ENCODE results near the gene USP13. TPM values are rescaled to one million over a fixed set of nuclear protein-coding genes. Genes with fewer than 3 reads are reported as not detected.

Gene USP13
- total RNA-seq, 2 experiments from 2014 or later, result 4.3 to 4.8 TPM

DNA sequence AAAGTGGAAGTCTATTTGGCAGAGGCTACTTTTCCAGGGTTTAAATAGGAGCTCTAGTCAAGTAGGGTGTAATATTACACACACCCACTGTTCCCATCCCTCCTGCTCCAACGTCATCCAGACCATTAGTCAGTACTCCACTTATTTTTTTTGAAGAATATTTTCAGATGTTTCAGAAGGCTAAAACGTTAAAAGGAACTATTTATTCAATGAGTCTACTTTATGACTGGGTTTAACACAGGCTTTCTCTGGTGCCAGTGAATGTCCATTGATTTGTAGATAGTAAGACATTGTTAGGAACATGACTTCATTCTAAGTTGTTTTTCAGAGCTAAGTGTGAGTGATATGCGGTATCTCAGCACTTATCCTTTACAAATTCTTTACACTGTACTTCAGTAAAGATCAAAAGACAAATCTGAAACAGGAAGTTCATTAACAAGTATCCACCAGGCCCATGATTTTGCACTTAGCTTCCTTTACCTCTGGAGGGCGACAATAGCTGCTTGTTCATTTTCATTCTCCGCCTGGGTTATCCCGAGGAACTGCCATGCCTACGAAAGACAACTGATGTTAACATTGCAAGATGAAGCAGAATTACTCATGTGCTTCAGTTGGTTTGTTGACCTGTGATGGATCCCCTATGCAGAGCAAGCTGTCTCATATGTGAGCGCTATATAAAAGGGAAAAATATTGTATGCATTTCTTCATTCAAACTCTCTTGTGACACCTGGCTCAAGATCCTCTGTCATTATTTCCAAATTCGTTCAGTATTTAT is 158.7 kb downstream of the USP13 start:
- H3K4me3 ChIP-seq (ENCODE audit: low read length), result no peak overlapping the region
- TF ChIP-seq, protein P1, sequence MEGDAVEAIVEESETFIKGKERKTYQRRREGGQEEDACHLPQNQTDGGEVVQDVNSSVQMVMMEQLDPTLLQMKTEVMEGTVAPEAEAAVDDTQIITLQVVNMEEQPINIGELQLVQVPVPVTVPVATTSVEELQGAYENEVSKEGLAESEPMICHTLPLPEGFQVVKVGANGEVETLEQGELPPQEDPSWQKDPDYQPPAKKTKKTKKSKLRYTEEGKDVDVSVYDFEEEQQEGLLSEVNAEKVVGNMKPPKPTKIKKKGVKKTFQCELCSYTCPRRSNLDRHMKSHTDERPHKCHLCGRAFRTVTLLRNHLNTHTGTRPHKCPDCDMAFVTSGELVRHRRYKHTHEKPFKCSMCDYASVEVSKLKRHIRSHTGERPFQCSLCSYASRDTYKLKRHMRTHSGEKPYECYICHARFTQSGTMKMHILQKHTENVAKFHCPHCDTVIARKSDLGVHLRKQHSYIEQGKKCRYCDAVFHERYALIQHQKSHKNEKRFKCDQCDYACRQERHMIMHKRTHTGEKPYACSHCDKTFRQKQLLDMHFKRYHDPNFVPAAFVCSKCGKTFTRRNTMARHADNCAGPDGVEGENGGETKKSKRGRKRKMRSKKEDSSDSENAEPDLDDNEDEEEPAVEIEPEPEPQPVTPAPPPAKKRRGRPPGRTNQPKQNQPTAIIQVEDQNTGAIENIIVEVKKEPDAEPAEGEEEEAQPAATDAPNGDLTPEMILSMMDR (IDR thresholded peaks at IDR 0.05), result no peak
- intact Hi-C loops (cut with DNase I, micrococcal nuclease), result no loop called here
- peaks cover 7% of the 10 kb centered on the region for H3K4me1 Mint-ChIP-seq (ENCODE audit: low read depth)
- H3K9me3 ChIP-seq (ENCODE audit: control insufficient read depth in 1 of 2, insufficient read depth in 1 of 2, low read length in 2 of 2), result no peaks in the 10 kb centered on the region
- POLR2A ChIA-PET, result no interaction called here
- no peaks in the 10 kb centered on the region for H3K36me3 ChIP-seq (ENCODE audit: insufficient read depth, low read length)
- no peak overlapping the region for H3K27ac Mint-ChIP-seq
- H3K36me3 Mint-ChIP-seq (ENCODE audit: low read depth), result no peaks in the 10 kb centered on the region
- H3K9me3 Mint-ChIP-seq, result no peaks in the 10 kb centered on the region
- H3K27ac ChIP-seq (ENCODE audit: low read depth in 1 of 2, low read length in 2 of 2), result no peak overlapping the region
- CTCF ChIA-PET, result no interaction called here
- H3K4me3 Mint-ChIP-seq, result no peak overlapping the region
- H3K27me3 Mint-ChIP-seq, result no peaks in the 10 kb centered on the region
- no peaks in the 10 kb centered on the region for H3K27me3 ChIP-seq (ENCODE audit: control insufficient read depth in 1 of 2, insufficient read depth in 2 of 2, low read length in 2 of 2)
- H3K4me1 ChIP-seq (ENCODE audit: insufficient read depth, low read length), result no peaks in the 10 kb centered on the region
- ATAC-seq (ENCODE audit: poor library complexity) (no peak), DNase-seq (peak in 3 of 14 experiments; percentile 24 to 32 (median 26))

DNA sequence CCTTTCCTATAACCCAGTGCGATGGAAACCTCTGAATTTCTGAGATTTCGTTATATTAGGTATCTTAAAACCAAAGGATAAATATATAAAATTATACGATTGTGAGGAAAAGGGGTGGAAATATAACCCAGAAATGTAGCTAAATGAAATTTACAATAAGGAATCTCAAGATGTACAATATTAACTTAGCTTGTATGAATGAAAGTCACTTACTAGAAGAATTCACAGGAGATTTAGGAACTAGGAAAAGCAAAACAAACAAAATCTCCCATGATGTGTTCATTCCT is 159.2 kb downstream of the USP13 start:
- POLR2A ChIA-PET, result no interaction called here
- CTCF ChIA-PET, result no interaction called here
- DNase-seq (no peak), ATAC-seq (ENCODE audit: poor library complexity) (no peak)
- Mint-ChIP-seq H3K4me1 (ENCODE audit: low read depth) (peaks cover 7% of the 10 kb centered on the region), H3K27ac (no peak overlapping the region), H3K9me3 (no peaks in the 10 kb centered on the region), H3K27me3 (no peaks in the 10 kb centered on the region), H3K4me3 (no peak overlapping the region), H3K36me3 (ENCODE audit: low read depth) (no peaks in the 10 kb centered on the region)
- TF ChIP-seq, protein P1 (IDR thresholded peaks at IDR 0.05), result no peak
- no peaks in the 10 kb centered on the region for H3K9me3 ChIP-seq (ENCODE audit: control insufficient read depth in 1 of 2, insufficient read depth in 1 of 2, low read length in 2 of 2)
- no peaks in the 10 kb centered on the region for H3K27me3 ChIP-seq (ENCODE audit: control insufficient read depth in 1 of 2, insufficient read depth in 2 of 2, low read length in 2 of 2)
- no peaks in the 10 kb centered on the region for H3K4me1 ChIP-seq (ENCODE audit: insufficient read depth, low read length)
- intact Hi-C loops (cut with DNase I, micrococcal nuclease), result no loop called here
- H3K4me3 ChIP-seq (ENCODE audit: low read length), result no peak overlapping the region
- no peak overlapping the region for H3K27ac ChIP-seq (ENCODE audit: low read depth in 1 of 2, low read length in 2 of 2)
- H3K36me3 ChIP-seq (ENCODE audit: insufficient read depth, low read length), result no peaks in the 10 kb centered on the region

DNA sequence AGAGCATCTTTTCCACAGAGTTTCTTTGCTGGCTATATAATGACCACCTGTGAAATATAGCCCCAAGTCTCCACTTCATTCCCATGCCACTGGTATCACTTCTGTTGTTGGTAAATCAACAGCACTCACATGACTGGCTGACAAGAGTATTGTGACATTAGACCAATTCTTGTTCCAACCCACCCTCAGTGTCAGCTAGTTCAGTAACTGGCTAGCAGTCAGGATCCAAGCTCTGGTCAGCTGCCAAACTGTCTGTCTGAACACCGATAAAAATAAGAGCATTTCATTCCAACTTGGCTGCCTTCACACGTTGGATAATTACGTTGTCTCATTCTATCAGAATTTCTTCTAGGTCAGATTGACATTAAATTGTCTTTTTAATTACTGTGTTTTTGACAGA is 166.5 kb downstream of the USP13 start:
- H3K9me3 Mint-ChIP-seq, result no peaks in the 10 kb centered on the region
- TF ChIP-seq, protein P1 (IDR thresholded peaks at IDR 0.05), result no peak
- H3K4me3 ChIP-seq (ENCODE audit: low read length), result no peak overlapping the region
- no peaks in the 10 kb centered on the region for H3K36me3 ChIP-seq (ENCODE audit: insufficient read depth, low read length)
- H3K9me3 ChIP-seq (ENCODE audit: control insufficient read depth in 1 of 2, insufficient read depth in 1 of 2, low read length in 2 of 2), result no peaks in the 10 kb centered on the region
- CTCF ChIA-PET, result no interaction called here
- no peak overlapping the region for H3K27ac ChIP-seq (ENCODE audit: low read depth in 1 of 2, low read length in 2 of 2)
- peaks cover 0 to 4% of the 10 kb centered on the region in 2 experiments for H3K27me3 ChIP-seq (ENCODE audit: control insufficient read depth in 1 of 2, insufficient read depth in 2 of 2, low read length in 2 of 2)
- no peak for ATAC-seq (ENCODE audit: poor library complexity)
- H3K27ac Mint-ChIP-seq, result no peak overlapping the region
- intact Hi-C loops (cut with DNase I, micrococcal nuclease), result no loop called here
- DNase-seq, result no peak
- H3K4me3 Mint-ChIP-seq, result no peak overlapping the region
- H3K4me1 ChIP-seq (ENCODE audit: insufficient read depth, low read length), result no peaks in the 10 kb centered on the region
- no peaks in the 10 kb centered on the region for H3K36me3 Mint-ChIP-seq (ENCODE audit: low read depth)
- H3K4me1 Mint-ChIP-seq (ENCODE audit: low read depth), result no peaks in the 10 kb centered on the region
- POLR2A ChIA-PET, result no interaction called here
- no peaks in the 10 kb centered on the region for H3K27me3 Mint-ChIP-seq

All from CD4-positive, alpha-beta T cell (primary cell).